ENCODE data around the gene ADAD2. TPM values are rescaled to one million over a fixed set of nuclear protein-coding genes. Genes with fewer than 3 reads are reported as not detected.

Gene ADAD2
- total RNA-seq, 1 experiment from 2014 or later, result not detected

DNA sequence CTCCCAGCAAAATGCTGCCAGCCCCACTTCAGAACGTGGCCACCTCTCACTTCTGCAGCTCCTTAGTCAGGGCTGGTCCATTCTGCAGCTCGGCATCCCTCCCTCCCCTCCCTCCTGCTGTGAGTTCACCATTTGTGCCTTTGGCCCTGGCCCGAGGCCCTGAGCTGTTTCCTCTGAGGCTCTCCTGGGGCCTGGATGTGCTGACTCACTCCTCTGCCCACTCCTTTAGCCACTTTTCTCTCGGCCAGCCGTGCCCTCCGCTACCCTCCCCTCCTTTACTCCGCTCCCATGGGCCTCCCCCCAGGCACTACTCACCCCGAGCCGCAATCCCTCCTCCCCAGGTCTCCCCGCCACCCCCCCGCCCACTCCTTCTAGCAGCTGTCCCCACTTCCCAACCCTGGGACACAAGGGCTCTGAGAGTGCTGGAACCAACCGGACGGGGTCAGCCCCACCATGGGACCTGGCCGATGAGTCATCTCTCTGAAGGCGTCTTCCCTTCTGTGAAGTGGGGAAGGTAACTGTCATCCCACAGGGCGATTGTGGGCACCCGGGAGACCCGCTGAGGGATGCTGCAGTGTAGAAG lies 37.4 kb downstream of the ADAD2 start:
- peaks cover 15% of the 10 kb centered on the region for H3K4me1 ChIP-seq (replicated peaks)
- no peaks in the 10 kb centered on the region for H3K9me3 ChIP-seq (replicated peaks)
- no peaks in the 10 kb centered on the region for H3K27me3 ChIP-seq (replicated peaks)
- peak overlapping the region; percentile 47 for H3K27ac ChIP-seq
- H3K36me3 ChIP-seq, result no peaks in the 10 kb centered on the region
- peak; percentile 68 to 89 for DNase-seq (ENCODE audit: low read depth in 1 of 2, low spot score in 2 of 2)
- H3K4me3 ChIP-seq, result no peak overlapping the region

DNA sequence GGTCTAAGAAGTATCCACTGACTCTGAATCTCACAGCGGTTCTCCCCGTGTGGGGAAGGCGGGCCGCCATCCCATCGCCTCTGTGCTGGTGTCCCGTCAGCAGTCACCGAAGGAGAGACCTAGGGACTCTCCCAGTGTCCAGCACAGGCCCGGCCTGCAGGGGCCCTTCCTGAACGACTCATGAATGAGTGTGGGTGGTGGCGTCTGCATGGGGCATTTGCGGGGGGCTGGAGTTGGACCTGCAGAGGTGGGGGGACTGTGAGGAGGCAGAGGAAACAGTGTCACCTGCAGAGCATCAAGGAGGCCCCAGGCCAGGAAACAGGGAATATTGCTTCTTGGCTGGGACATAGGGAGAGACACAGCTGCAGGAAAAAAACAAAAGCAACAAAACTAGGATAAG lies 38.5 kb downstream of the ADAD2 start:
- Histone ChIP-seq H3K9me3 (replicated peaks) (no peaks in the 10 kb centered on the region), H3K27ac (no peak overlapping the region), H3K4me1 (replicated peaks) (peaks cover 15% of the 10 kb centered on the region), H3K27me3 (replicated peaks) (no peaks in the 10 kb centered on the region), H3K36me3 (no peaks in the 10 kb centered on the region), H3K4me3 (no peak overlapping the region)
- no peak for DNase-seq (ENCODE audit: low read depth in 1 of 2, low spot score in 2 of 2)

DNA sequence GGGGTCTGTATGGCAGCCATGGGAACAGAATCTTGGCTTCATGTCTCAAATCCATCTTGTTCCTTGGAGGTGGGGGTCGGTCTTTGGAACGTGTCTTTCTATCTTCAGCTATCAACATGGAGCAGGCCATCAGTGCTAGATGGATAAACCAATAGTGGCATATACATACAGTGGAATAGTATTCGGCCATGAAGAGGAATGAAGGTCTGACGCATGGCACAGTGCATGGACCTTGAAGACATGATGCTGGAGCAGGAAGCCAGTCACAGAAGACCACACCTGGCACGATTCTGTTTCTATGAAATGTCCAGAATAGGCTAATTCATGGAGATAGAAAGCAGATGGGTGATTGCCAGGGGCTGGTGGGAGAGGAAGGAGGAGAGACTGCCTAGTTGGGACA lies 41.1 kb downstream of the ADAD2 start:
- Histone ChIP-seq H3K4me1 (replicated peaks) (peaks cover 15% of the 10 kb centered on the region), H3K36me3 (no peaks in the 10 kb centered on the region), H3K27me3 (replicated peaks) (no peaks in the 10 kb centered on the region), H3K4me3 (no peak overlapping the region), H3K27ac (no peak overlapping the region), H3K9me3 (replicated peaks) (no peaks in the 10 kb centered on the region)
- no peak for DNase-seq (ENCODE audit: low read depth in 1 of 2, low spot score in 2 of 2)

DNA sequence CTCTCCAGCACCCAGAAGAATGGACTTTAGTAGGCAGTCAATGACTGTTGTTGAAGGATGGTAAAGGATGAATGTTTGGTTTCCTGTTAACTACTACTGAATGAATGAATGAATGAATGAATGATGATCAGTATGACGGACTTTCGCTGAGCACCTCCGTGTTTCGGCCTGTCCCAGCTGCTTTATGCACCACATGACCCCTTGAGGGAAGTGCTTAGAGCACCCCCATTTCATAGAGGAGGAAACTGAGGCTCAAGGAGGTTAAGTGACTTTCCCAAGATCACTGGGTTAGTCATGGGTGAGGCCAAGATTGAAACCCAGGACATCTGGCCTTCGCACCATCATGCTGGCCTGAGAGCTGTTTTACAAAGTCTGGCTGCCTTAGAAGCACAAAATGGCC lies 42.0 kb downstream of the ADAD2 start:
- Histone ChIP-seq H3K27ac (no peak overlapping the region), H3K36me3 (no peaks in the 10 kb centered on the region), H3K4me1 (replicated peaks) (peaks cover 11% of the 10 kb centered on the region), H3K27me3 (replicated peaks) (no peaks in the 10 kb centered on the region), H3K9me3 (replicated peaks) (no peaks in the 10 kb centered on the region), H3K4me3 (no peak overlapping the region)
- DNase-seq (ENCODE audit: low read depth in 1 of 2, low spot score in 2 of 2), result no peak

DNA sequence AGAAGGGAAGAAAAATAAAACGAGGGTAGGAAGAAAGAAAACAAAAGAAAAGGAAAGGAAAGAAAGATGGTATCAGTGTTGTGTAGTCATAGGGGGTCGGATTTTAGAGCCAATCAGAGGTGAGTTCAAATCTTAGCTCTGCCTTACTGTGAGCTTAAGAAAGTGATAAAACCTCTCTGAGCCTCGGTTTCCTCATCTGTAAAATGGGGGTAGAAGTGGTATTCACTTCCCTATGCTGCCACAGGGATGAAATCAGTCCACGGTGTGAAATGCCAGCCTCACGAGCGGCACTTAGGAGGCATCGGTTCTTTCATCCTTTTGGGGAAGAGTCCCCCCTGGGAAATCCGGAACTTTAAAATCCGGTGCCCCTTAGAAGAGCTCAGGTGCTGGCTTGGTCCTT lies 42.8 kb downstream of the ADAD2 start:
- no peak overlapping the region for H3K27ac ChIP-seq

DNA sequence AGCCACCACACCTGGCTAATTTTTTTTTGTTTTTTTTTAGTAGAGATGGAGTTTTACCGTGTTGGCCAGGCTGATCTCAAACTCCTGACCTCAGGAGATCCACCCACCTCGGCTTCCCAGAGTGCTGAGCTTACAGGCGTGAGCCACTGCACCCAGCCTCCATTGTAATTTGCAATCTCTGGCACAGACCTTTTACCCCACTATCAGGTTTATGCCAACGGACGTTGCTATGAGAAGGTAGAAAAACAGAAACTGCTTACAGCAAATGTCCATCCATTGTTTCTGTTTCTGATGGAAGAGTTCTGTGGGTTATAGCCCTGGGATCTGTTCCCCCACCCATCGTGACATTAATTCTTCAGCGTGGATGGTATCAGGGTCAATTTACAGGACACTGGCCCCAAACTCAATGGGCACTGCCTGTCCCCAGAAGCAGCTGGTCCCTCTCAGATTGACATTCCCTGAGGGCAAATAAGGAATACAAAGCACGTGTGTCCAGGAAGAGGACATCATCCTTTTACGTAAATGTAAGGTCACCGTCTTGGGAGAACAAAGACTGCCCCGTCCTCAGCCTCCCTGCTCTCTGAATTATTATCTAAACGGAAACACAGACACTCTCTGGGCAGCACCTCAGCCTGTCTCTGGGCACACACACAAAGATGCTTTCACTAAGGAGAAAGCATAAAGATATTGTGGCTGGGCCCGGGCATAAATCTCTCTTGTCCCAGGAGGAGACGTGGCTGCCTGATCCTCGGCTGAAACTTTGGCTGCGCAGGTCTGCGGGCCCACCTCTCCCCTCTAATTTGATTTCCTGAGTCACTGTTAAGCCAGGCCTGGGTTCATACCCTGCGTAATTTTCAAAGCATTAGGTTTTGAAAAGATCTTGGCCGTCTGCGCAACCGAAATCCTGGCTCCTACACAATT lies 43.6 kb downstream of the ADAD2 start:
- H3K4me3 ChIP-seq, result no peak overlapping the region
- peaks cover 6% of the 10 kb centered on the region; the same call in 1 of the 2 replicates for H3K27me3 ChIP-seq (replicated peaks)
- H3K4me1 ChIP-seq (replicated peaks), result no peaks in the 10 kb centered on the region; the same call in 1 of the 2 replicates
- DNase-seq (ENCODE audit: low read depth in 1 of 2, low spot score in 2 of 2), result no peak
- H3K9me3 ChIP-seq (replicated peaks), result no peaks in the 10 kb centered on the region
- no peaks in the 10 kb centered on the region for H3K36me3 ChIP-seq
- no peak overlapping the region for H3K27ac ChIP-seq

More for the DNA sequence above, 42.8 kb downstream of the ADAD2 start:
- no peak for DNase-seq (ENCODE audit: low read depth in 1 of 2, low spot score in 2 of 2)
- Histone ChIP-seq H3K27me3 (replicated peaks) (no peaks in the 10 kb centered on the region), H3K4me3 (no peak overlapping the region), H3K4me1 (replicated peaks) (peaks cover 3% of the 10 kb centered on the region), H3K36me3 (no peaks in the 10 kb centered on the region), H3K9me3 (replicated peaks) (no peaks in the 10 kb centered on the region)

DNA sequence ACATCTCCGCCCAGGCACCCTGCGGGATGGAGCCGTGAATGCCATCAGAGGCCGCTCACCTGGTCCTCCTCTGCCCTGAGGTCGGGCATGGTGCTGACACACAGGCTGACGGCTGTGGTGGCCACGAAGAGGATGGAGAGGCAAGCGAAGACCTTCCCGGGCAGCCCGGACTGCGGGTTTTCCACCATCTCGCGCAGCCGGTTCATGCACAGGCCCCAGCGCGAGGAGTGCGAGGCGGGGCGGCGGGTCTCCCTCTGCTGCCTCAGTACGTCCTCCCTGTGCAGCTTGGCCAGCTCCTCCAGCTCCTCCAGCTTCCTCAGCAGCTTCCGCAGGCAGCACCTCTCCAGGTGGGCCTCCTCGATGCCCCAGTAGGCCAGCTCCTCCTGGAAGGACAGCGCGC lies 45.7 kb downstream of the ADAD2 start:
- Histone ChIP-seq H3K4me1 (replicated peaks) (no peaks in the 10 kb centered on the region), H3K27me3 (replicated peaks) (peaks cover 6% of the 10 kb centered on the region; the same call in 1 of the 2 replicates), H3K36me3 (no peaks in the 10 kb centered on the region), H3K27ac (no peak overlapping the region), H3K9me3 (replicated peaks) (no peaks in the 10 kb centered on the region), H3K4me3 (no peak overlapping the region)
- DNase-seq (ENCODE audit: low read depth in 1 of 2, low spot score in 2 of 2), result no peak

DNA sequence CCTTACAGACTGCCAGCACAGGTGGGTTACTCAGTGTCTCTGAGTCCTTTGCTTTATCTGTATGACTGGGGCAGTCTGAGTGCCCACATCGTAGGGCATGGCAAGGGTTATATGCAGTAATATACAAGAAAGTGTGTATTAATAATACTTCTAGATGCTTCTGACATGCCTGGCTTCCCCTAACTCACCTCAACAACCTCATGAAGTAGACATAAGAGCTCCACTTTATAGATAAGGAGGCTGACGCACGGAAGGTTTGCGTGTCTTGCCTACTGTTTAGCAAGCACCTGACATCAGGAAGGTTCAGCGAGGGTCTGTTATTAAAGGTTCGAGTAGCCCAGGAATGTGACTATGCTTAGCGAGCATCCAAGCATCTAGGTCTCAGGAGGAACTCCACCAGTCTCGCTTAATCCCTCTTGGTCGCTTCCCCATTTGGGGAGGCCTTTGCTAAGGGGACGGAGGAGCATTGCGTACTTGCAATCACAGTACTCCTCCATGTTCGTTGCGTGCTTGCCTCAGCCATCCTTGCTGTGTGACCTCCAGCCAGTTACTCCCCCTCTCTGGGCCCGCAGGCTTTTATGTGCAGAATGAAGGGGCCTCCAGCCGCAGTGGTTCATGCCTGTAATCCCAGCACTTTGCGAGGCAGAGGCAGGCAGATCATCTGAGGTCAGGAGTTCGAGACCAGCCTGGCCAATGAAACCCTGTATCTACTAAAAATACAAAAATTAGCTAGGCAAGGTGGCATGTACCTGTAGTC lies 47.2 kb downstream of the ADAD2 start:
- Histone ChIP-seq H3K4me1 (replicated peaks) (no peaks in the 10 kb centered on the region), H3K27me3 (replicated peaks) (peaks cover 6% of the 10 kb centered on the region; the same call in 1 of the 2 replicates), H3K9me3 (replicated peaks) (no peaks in the 10 kb centered on the region), H3K27ac (no peak overlapping the region), H3K4me3 (no peak overlapping the region), H3K36me3 (no peaks in the 10 kb centered on the region)
- DNase-seq (ENCODE audit: low read depth in 1 of 2, low spot score in 2 of 2), result no peak

DNA sequence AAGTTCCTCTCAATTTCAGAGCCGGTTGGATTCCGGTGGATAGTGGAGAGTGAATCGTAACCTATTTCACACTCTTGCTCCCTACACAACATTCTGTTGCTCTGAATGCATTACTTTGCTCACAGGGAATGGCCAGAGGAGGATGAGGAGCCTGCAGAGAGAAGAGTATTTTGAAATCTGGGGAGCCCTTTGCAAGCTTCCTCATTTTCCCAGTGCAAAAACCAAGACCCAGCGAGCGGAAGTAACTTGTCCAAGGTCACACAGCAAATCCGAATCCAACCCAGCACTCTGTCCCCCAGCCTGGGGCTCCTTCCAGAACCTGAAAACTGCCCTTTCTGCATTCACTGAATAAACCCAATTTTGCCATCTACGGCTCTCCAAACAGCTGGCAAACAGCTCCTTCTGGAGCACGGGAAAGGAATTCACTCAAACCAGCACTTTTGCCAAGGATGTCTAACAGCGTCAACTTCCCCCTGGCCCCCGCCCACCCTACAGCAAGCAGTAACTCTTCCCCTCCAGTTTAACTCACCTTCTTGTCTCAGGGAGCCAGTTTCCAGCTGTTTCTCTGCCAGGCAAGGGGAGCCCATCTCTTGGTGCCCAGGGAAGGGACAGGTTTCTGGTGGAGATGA lies 48.3 kb downstream of the ADAD2 start:
- H3K27ac ChIP-seq, result no peak overlapping the region
- H3K9me3 ChIP-seq (replicated peaks), result no peaks in the 10 kb centered on the region
- H3K36me3 ChIP-seq, result no peaks in the 10 kb centered on the region
- peaks cover 6% of the 10 kb centered on the region; the same call in 1 of the 2 replicates for H3K27me3 ChIP-seq (replicated peaks)
- H3K4me1 ChIP-seq (replicated peaks), result no peaks in the 10 kb centered on the region
- H3K4me3 ChIP-seq, result no peak overlapping the region
- DNase-seq (ENCODE audit: low read depth in 1 of 2, low spot score in 2 of 2), result no peak

DNA sequence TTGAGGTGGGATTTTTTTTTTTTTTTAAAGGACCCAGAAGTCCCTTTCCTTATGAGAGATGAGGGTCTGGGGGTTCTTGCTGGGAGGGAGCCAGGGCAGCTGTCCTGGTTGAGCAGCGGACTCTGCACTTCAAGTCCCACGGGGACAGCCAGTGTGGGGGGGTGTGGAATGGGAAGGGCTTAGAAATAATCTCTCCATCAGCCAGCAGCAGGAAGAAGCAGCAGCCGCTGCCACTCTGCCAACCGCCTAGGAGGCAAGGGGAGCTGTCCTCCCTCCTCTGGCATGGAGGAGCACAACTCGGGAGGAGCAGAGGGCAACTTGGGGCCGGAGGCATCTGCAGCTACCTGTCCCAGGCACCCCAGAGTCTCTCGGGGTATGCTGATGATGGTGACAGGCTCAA lies 49.0 kb downstream of the ADAD2 start, which contains the start of gene KCNG4:
Gene KCNG4, minus strand, starts transcription at position 104 of the 400 bp plus-strand sequence. CDS start 2,527 bp downstream, outside the sequence.
- Histone ChIP-seq H3K27me3 (replicated peaks) (peaks cover 6% of the 10 kb centered on the region; the same call in 1 of the 2 replicates), H3K36me3 (no peaks in the 10 kb centered on the region), H3K4me1 (replicated peaks) (no peaks in the 10 kb centered on the region), H3K9me3 (replicated peaks) (no peaks in the 10 kb centered on the region), H3K27ac (no peak within 1 kb of the TSS), H3K4me3 (no peak within 1 kb of the TSS)
- DNase-seq (ENCODE audit: low read depth in 1 of 2, low spot score in 2 of 2), result no peak

DNA sequence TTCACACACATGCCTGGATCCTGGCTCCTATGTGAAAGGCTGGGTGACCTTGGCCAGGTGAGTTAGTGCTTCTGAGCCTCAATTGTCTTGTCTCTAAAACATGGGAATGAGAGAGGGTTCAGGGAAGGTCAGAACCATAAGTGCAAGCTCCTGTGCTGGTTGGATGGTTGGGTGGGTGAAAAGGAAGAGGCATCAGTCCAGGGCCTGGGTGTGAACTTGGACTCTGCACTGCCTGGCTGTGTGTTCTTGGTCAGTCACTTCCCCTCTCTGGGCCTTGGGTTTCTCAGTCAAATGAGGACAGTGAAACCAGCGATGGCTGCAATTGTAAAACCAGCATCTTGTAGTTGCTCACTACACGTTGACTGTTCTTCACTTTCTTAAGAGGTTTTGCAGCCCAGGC lies 49.5 kb downstream of the ADAD2 start:
- Histone ChIP-seq H3K27me3 (replicated peaks) (peaks cover 6% of the 10 kb centered on the region; the same call in 1 of the 2 replicates), H3K36me3 (no peaks in the 10 kb centered on the region), H3K27ac (no peak overlapping the region), H3K9me3 (replicated peaks) (no peaks in the 10 kb centered on the region), H3K4me3 (no peak overlapping the region), H3K4me1 (replicated peaks) (no peaks in the 10 kb centered on the region)
- no peak for DNase-seq (ENCODE audit: low read depth in 1 of 2, low spot score in 2 of 2)

DNA sequence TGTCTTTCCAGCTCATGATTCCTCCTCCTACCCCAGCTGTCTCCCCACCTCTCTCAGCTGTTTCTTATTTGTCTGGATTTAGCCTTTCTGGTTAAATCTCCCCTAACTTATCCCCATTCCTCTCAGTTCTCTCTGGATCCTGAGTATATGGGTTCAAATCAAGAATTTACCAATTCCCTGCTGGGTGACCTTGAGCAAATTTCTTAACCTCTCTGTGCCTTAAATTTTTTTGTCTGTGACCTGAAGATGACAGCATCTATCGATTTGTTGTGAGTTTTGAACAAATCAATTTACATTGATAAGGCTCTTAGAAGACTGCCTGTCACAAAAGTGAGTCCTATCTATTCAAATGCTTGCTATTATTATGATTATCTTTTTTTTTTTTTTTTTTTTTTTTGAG lies 50.8 kb downstream of the ADAD2 start:
- no peak for DNase-seq (ENCODE audit: low read depth in 1 of 2, low spot score in 2 of 2)
- Histone ChIP-seq H3K27ac (no peak overlapping the region), H3K9me3 (replicated peaks) (no peaks in the 10 kb centered on the region), H3K4me1 (replicated peaks) (no peaks in the 10 kb centered on the region), H3K36me3 (no peaks in the 10 kb centered on the region), H3K4me3 (no peak overlapping the region), H3K27me3 (replicated peaks) (peaks cover 6% of the 10 kb centered on the region; the same call in 1 of the 2 replicates)

DNA sequence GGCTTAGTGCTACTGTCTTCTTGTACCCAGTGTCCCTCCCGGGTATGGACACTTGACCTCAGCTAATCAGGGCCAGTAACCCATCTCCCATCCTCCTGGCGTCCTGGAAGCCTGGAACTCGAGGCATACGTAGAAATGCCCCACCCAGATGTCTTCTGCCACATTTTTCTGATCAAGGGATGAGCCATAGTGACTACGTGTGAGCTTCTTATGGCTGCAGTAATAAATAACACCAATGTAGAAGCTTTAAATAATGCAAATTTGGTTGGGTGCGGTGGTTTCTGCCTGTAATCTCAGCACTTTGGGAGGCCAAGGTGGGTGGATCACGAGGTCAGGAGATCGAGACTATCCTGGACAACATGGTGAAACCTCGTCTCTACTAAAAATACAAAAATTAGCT lies 51.9 kb downstream of the ADAD2 start:
- H3K27me3 ChIP-seq (replicated peaks), result peaks cover 6% of the 10 kb centered on the region; the same call in 1 of the 2 replicates

More for the DNA sequence above, 51.9 kb downstream of the ADAD2 start:
- no peak for DNase-seq (ENCODE audit: low read depth in 1 of 2, low spot score in 2 of 2)
- H3K4me3 ChIP-seq, result no peak overlapping the region
- H3K9me3 ChIP-seq (replicated peaks), result no peaks in the 10 kb centered on the region
- no peak overlapping the region for H3K27ac ChIP-seq
- no peaks in the 10 kb centered on the region for H3K4me1 ChIP-seq (replicated peaks)
- no peaks in the 10 kb centered on the region for H3K36me3 ChIP-seq

Data from SJSA1 (cell line).